OCI-LY7 (cell line): ENCODE results near the gene CSPG5. TPM values are rescaled to one million over a fixed set of nuclear protein-coding genes. Genes with fewer than 3 reads are reported as not detected.

ENCODE experiments used
- BruUV-seq: library from RNA; stranded (reverse); fragments of 400-500 nt; replicated peaks from 2 replicates; lab custom pipeline; 2021; lab: Mats Ljungman, UMichigan
- CTCF ChIA-PET: fragments of 300-600 bp; sonication (Branson Sonifier 250); formaldehyde crosslinking; loops from one replicate; lab custom pipeline; 2022; ENCODE audit warnings: antibody characterized with exemption; ENCODE audit not compliant: unreplicated experiment; lab: Charles Lee
- POLR2A ChIA-PET: fragments of 300-600 bp; sonication (Branson Sonifier 250); formaldehyde crosslinking; loops from one replicate; lab custom pipeline; 2022; ENCODE audit warnings: antibody characterized with exemption; lab: Charles Lee
- DNase-seq: peaks from one replicate; pipeline ENCODE4 v3.0.0-alpha.2; 2015; ENCODE audit warnings: low spot score
- H2AFZ ChIP-seq: fragments of 200-600 bp; sonication (generic), shearing (Covaris generic); 2 replicates; pipeline ENCODE4 v1.6.1; 2014; ENCODE audit warnings: mild to moderate bottlenecking, antibody characterized with exemption, low read length, moderate library complexity
- H3K27ac ChIP-seq: fragments of 200-600 bp; sonication (generic); 2 replicates; pipeline ENCODE4 v1.5.1; 2014; ENCODE audit warnings: mixed run types, low read depth, mild to moderate bottlenecking, moderate library complexity, low read length, inconsistent platforms; ENCODE audit not compliant: poor library complexity, severe bottlenecking
- H3K36me3 ChIP-seq: fragments of 200-600 bp; sonication (generic); 2 replicates; pipeline ENCODE4 v1.6.1; 2014; ENCODE audit warnings: mild to moderate bottlenecking, antibody characterized with exemption, low read length, moderate library complexity, mixed read lengths; ENCODE audit not compliant: insufficient read depth
- H3K4me1 ChIP-seq: fragments of 200-600 bp; sonication (generic); 2 replicates; pipeline ENCODE4 v1.5.1; 2014; ENCODE audit warnings: mild to moderate bottlenecking, low read length; ENCODE audit not compliant: insufficient read depth, poor library complexity, severe bottlenecking
- H3K4me2 ChIP-seq: fragments of 200-600 bp; sonication (generic); 2 replicates; pipeline ENCODE4 v1.6.1; 2014; ENCODE audit warnings: mild to moderate bottlenecking, low read length
- H3K4me3 ChIP-seq: fragments of 200-600 bp; sonication (generic); 2 replicates; pipeline ENCODE4 v1.5.1; 2014; ENCODE audit warnings: mild to moderate bottlenecking, low read depth, low read length; ENCODE audit not compliant: poor library complexity, severe bottlenecking
- H3K79me2 ChIP-seq: fragments of 200-600 bp; sonication (generic); 2 replicates; pipeline ENCODE4 v1.6.1; 2016; ENCODE audit warnings: low read depth, mild to moderate bottlenecking, low read length, moderate library complexity, mixed read lengths; ENCODE audit not compliant: insufficient read depth
- H3K9me2 ChIP-seq: fragments of 200-600 bp; sonication (generic); 2 replicates; pipeline ENCODE4 v1.6.1; 2016; ENCODE audit warnings: mild to moderate bottlenecking, low read length, mixed read lengths; ENCODE audit not compliant: insufficient read depth
- H3K9me3 ChIP-seq: fragments of 200-600 bp; sonication (generic); 2 replicates; pipeline ENCODE4 v1.6.1; 2014; ENCODE audit warnings: mild to moderate bottlenecking, mixed run types, low read length, mixed read lengths
- H4K20me1 ChIP-seq: fragments of 200-600 bp; sonication (generic); 2 replicates; pipeline ENCODE4 v1.6.1; 2014; ENCODE audit warnings: mild to moderate bottlenecking, antibody characterized with exemption, low read length, moderate library complexity, mixed read lengths; ENCODE audit not compliant: insufficient read depth
- EZH2phosphoT487 ChIP-seq: fragments of 200-600 bp; sonication (generic); IDR thresholded peaks from 2 replicates; pipeline ENCODE4 v1.6.1; 2018; ENCODE audit warnings: low read depth, borderline replicate concordance, mild to moderate bottlenecking, mixed run types, antibody characterized with exemption, low read length, moderate library complexity, mixed read lengths
- intact Hi-C: fragments of 100-400 bp; cut with micrococcal nuclease; formaldehyde crosslinking; loops from one replicate; pipeline ENCODE4 v1.10.0; 2022; ENCODE audit not compliant: unreplicated experiment
- total RNA-seq, 2 experiments: library from RNA; depleted of rRNA in 1 of 2; stranded (reverse); fragments of >200 nt in 1 of 2; shearing (Covaris generic) in 1 of 2; gene quantifications; 2 replicates each; pipeline ENCODE4 v1.2.3, GENCODE V29; 2014 to 2022
- TF ChIP-seq, protein P1 (sequence below): fragments of 200-600 bp; sonication (generic); conservative IDR thresholded peaks from 2 replicates; pipeline ENCODE4 v1.5.1; 2014; ENCODE audit warnings: mild to moderate bottlenecking, antibody characterized with exemption, low read length, moderate library complexity, mixed read lengths

CSPG5 gene
- total RNA-seq, 2 experiments from 2014 or later = 0.13 to 0.66 TPM

DNA sequence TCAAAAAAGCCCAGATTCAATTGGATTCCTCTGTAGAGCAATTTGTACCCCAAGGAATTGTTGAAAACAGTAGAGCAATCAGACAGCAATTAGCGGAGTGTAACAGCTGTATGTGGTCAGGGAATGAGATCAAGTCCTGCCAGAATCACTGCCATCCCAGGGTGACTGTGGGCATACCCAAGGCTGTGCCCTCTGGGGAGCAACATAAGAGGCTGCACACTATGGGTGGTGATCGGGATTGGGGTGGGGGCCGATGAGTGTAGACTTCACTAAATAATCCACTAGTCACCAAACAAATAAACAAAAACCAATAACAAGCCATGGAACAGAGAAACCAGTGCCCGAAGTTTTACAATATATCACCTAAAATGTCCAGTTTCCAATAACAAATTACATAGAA is 53.0 kb downstream of the CSPG5 start:
- Histone ChIP-seq H3K9me2 (no peaks in the 10 kb centered on the region), H3K4me2 (no peak overlapping the region), H3K36me3 (no peaks in the 10 kb centered on the region), H3K4me3 (no peak overlapping the region), H4K20me1 (no peaks in the 10 kb centered on the region), H2AFZ (no peak overlapping the region), H3K27ac (no peak overlapping the region), H3K4me1 (no peaks in the 10 kb centered on the region), H3K79me2 (no peaks in the 10 kb centered on the region), H3K9me3 (no peaks in the 10 kb centered on the region)
- TF ChIP-seq, protein P1, sequence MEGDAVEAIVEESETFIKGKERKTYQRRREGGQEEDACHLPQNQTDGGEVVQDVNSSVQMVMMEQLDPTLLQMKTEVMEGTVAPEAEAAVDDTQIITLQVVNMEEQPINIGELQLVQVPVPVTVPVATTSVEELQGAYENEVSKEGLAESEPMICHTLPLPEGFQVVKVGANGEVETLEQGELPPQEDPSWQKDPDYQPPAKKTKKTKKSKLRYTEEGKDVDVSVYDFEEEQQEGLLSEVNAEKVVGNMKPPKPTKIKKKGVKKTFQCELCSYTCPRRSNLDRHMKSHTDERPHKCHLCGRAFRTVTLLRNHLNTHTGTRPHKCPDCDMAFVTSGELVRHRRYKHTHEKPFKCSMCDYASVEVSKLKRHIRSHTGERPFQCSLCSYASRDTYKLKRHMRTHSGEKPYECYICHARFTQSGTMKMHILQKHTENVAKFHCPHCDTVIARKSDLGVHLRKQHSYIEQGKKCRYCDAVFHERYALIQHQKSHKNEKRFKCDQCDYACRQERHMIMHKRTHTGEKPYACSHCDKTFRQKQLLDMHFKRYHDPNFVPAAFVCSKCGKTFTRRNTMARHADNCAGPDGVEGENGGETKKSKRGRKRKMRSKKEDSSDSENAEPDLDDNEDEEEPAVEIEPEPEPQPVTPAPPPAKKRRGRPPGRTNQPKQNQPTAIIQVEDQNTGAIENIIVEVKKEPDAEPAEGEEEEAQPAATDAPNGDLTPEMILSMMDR = no peak
- TF ChIP-seq EZH2phosphoT487 = no peak
- CTCF ChIA-PET = no interaction called here
- no peak for DNase-seq
- POLR2A ChIA-PET = interaction anchor here (0.7 to 1.1 kb wide), 3 partner anchors 23 to 262 kb away, joined by 3 read pairs; no protein-coding TSS in a partner anchor
- intact Hi-C loops = no loop called here
- BruUV-seq = no TSS peak

DNA sequence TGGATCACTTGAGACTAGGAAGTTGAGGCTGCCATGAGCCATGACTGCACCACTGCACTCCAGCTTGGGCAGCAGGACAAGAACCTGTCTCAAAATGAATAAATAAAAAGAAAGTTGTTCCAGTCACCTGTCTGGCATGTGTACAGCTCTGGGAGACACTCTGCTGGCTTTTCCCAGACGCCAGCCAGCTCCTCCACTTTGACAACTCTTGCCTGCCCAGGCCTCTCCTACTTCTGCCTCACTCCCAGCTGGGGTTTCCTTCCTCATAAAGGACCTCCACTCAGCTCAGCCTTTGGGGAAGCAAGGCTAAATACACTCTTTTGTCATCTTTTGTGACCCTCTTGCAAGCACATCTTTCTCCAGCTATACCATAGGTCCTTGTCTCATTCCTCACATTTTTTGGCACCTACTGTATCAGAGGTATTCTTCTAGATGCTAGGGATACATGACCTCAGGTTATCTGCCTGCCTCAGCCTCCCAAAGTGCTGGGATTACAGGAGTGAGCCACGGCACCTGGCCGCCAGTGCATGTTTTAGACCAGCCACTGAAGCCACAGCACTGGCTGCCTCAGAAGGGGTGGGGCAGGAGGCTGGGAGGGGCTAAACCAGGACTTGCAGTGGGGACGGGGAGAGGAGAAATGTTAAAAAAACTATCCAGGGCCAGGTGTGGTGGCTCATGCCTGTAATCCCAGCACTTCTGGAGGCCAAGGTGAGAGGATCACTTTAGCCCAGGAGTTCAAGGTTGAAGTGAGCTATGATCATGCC is 55.2 kb downstream of the CSPG5 start:
- H3K79me2 ChIP-seq = no peaks in the 10 kb centered on the region
- H3K4me1 ChIP-seq = no peaks in the 10 kb centered on the region
- no TSS peak for BruUV-seq
- POLR2A ChIA-PET = no interaction called here
- CTCF ChIA-PET = interaction anchor here (0.9 to 1.6 kb wide), 2 partner anchors 265 to 627 kb away, joined by 5 read pairs; no protein-coding TSS in a partner anchor
- no peak for DNase-seq
- no peaks in the 10 kb centered on the region for H3K36me3 ChIP-seq
- H4K20me1 ChIP-seq = no peaks in the 10 kb centered on the region
- no peaks in the 10 kb centered on the region for H3K9me2 ChIP-seq
- H3K4me3 ChIP-seq = no peak overlapping the region
- H3K9me3 ChIP-seq = no peaks in the 10 kb centered on the region
- intact Hi-C loops = loop anchor here (5.0 kb wide), 2 partner anchors 279 to 469 kb away; partner anchors contain the start of gene DHX30
- H3K27ac ChIP-seq = no peak overlapping the region
- TF ChIP-seq, protein P1 = no peak
- TF ChIP-seq EZH2phosphoT487 = no peak
- no peak overlapping the region for H3K4me2 ChIP-seq
- H2AFZ ChIP-seq = no peak overlapping the region; the same call in 1 of the 2 replicates
